Measurements from ENCODE around the gene RET.

The RET gene

GRCh38 chr10:43123361-43124093, 46.7 kb downstream of the RET start:
- no peak for DNase-seq

- DNase-seq, result no peak
Observed at GRCh38 chr10:43124094-43124521, 47.2 kb downstream of the RET start.

- DNase-seq, result no peak
Observed at GRCh38 chr10:43124574-43125273, 47.9 kb downstream of the RET start.

GRCh38 chr10:43125274-43125845, 48.5 kb downstream of the RET start:
- no peak for DNase-seq

GRCh38 chr10:43125881-43126731, 49.2 kb downstream of the RET start:
- DNase-seq, result no peak

- no peak for DNase-seq
Observed at GRCh38 chr10:43126759-43127424, 50.0 kb downstream of the RET start.

- DNase-seq, result no peak
Observed at GRCh38 chr10:43127442-43127841, 50.6 kb downstream of the RET start.

- DNase-seq, result no peak
Observed at GRCh38 chr10:43128331-43128730, 51.5 kb downstream of the RET start.

GRCh38 chr10:43128958-43129706, 52.3 kb downstream of the RET start:
- DNase-seq, result peak; percentile 12 to 40

- DNase-seq, result no peak
Observed at GRCh38 chr10:43130770-43131171, 53.9 kb downstream of the RET start.

GRCh38 chr10:43131256-43131655, 54.4 kb downstream of the RET start:
- no peak for DNase-seq

GRCh38 chr10:43131906-43132305, 55.0 kb downstream of the RET start:
- DNase-seq, result no peak

GRCh38 chr10:43132867-43133787, 56.3 kb downstream of the RET start:
- no peak for DNase-seq

GRCh38 chr10:43134126-43134905, 57.4 kb downstream of the RET start:
- no peak for DNase-seq

- DNase-seq, result no peak
Observed at GRCh38 chr10:43135064-43135463, 58.2 kb downstream of the RET start.

GRCh38 chr10:43135656-43136055, 58.8 kb downstream of the RET start:
- no peak for DNase-seq

GRCh38 chr10:43136432-43136831, 59.6 kb downstream of the RET start:
- DNase-seq, result no peak

GRCh38 chr10:43136995-43137716, 60.3 kb downstream of the RET start:
- no peak for DNase-seq

- peak; percentile 36 to 38 for DNase-seq
Observed at GRCh38 chr10:43137717-43138020, 60.8 kb downstream of the RET start.
